ENCODE data around the gene MRPL45.

- TF ChIP-seq CTCF (IDR thresholded peaks at IDR 0.05), result no peak
- TF ChIP-seq POLR2A (IDR thresholded peaks at IDR 0.05), result no peak
Measured at GRCh38 chr17:38325221-38325851, 28.4 kb downstream of the MRPL45 start.

All from uterus (tissue), 2 donors.